Testis (tissue), 3 donors: ENCODE measurements around the gene CALU. TPM values are rescaled to one million over a fixed set of nuclear protein-coding genes. Genes with fewer than 3 reads are reported as not detected.

ENCODE experiments used
- DNase-seq: peaks from one replicate; pipeline ENCODE4 v3.0.0-alpha.2; 2019
- H3K27ac ChIP-seq, 2 donors: fragments of 200-600 bp; sonication (generic); one replicate each; pipeline ENCODE4 v1.5.1; 2019
- H3K27me3 ChIP-seq: fragments of 200-600 bp; sonication (generic); one replicate; pipeline ENCODE4 v1.5.1; 2019
- H3K36me3 ChIP-seq: fragments of 200-600 bp; sonication (generic); one replicate; pipeline ENCODE4 v1.5.1; 2017; ENCODE audit warnings: low read depth; ENCODE audit errors: missing control alignments
- H3K4me1 ChIP-seq: fragments of 200-600 bp; sonication (generic); one replicate; pipeline ENCODE4 v1.5.1; 2019
- H3K4me3 ChIP-seq, 2 donors: fragments of 200-600 bp; sonication (generic); one replicate each; pipeline ENCODE4 v1.5.1; 2017 to 2019
- H3K9me3 ChIP-seq: fragments of 200-600 bp; sonication (generic); one replicate; pipeline ENCODE4 v1.5.1; 2017
- POLR2A ChIP-seq: fragments of 450-650 bp; IDR thresholded peaks from one replicate; pipeline ENCODE4 v1.6.1; 2017; ENCODE audit warnings: antibody characterized with exemption, mild to moderate bottlenecking, moderate library complexity
- WGBS, 2 donors: methylation state at CpG; one replicate each; pipeline ENCODE4 v1.1.5; 2018; 5-methylcytosine and 5-hydroxymethylcytosine counted together
- intact Hi-C: fragments of 100-400 bp; cut with DNase I; formaldehyde crosslinking; loops from one replicate; pipeline ENCODE4 v1.15.1; 2023; ENCODE audit warnings: low total_unique reads
- polyA plus RNA-seq: library from polyadenylated mRNA; stranded (reverse); fragments of 350-450 nt; fragmentation: Illumina TruSeq; extraction: RNeasy Lipid Tissue Mini Kit (QIAGEN cat#74804); gene quantifications from one replicate; pipeline ENCODE4 v1.2.3, GENCODE V29; 2014; ENCODE audit warnings: low read depth, low replicate concordance; ENCODE audit not compliant: insufficient read depth
- small RNA-seq, 2 donors: library from RNA; depleted of rRNA; stranded (forward); fragments of <200 nt; gene quantifications; one replicate each; pipeline ENCODE3, GENCODE V24; 2016
- total RNA-seq, 2 donors: library from RNA; depleted of rRNA; stranded (reverse); fragments of >200 nt; gene quantifications; one replicate each; pipeline ENCODE4 v1.2.3, GENCODE V29; 2016
- TF ChIP-seq, protein P1 (sequence below), 3 experiments: fragments of 450-650 bp in 2 of 3; fragments of 200-600 bp in 1 of 3; sonication (generic) in 1 of 3; IDR thresholded peaks; one replicate each; pipeline ENCODE4 v1.5.1; 2016 to 2019; ENCODE audit warnings: antibody characterized with exemption in 3 of 3, mild to moderate bottlenecking in 2 of 3, moderate library complexity in 1 of 3

Gene CALU
- total and polyA plus RNA-seq, 3 donors from 2014 or later: 63.2 to 81.4 (median 63.4) TPM

DNA sequence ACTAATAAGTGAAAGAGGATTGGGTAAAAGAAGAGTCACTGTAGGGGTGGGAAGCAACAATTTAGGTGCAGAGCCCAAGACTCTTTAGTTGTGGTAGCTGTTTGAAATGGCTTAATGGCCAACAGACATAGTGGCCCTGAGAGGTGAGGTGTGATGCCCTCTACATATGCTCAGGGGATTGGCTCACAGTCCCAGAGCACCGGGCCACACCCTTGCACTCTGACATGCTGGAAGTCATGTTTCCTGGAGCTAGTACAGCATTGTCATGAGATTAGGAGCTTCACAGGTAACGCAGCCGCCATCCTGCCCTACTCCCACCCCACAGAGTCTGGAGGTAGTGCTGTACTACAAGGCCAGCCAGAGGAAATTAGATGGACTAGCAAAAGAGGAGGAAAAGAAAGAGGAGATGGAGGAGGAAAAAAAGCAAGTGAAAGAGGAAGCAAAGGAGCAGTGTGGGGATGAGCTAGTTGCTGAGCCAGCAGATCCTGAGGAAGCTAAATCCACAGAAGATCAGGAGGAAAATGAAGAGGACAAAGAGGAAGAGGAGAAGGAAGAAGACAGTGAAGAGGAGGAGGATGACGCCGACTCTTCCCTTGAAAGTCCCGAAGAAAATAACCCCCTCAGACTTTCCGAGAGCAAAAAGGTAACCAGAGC, 76.3 kb downstream of the CALU start:
- H3K36me3 ChIP-seq: no peaks in the 10 kb centered on the region
- WGBS, 2 donors: 88 to 90% methylated on average over 7 of the region's 7 CpGs
- no peak for DNase-seq

DNA sequence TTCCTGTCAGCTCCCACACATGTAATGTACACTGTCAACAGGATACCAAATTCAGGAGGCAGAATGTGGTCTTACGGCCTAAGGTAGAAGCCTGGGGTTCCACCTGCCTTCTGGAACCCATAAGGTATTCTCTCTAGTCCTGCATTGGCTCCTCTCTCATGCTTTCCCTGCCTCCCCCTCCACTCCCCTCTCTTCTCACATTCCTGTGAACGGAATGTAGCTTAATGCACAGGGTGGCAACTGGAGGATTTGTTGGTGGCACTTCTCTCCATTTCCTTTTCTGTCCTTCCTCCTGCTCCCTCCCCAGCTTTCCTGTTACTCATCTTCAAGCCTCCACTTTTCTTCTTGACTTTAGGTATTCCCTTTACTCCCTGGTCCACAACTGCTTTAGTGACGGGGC, 79.5 kb downstream of the CALU start:
- H3K27ac ChIP-seq: no peak overlapping the region
- intact Hi-C loops: no loop called here

More for the DNA sequence above, 76.3 kb downstream of the CALU start:
- H3K9me3 ChIP-seq: no peaks in the 10 kb centered on the region
- H3K27ac ChIP-seq: no peak overlapping the region
- TF ChIP-seq POLR2A: no peak
- TF ChIP-seq, protein P1, sequence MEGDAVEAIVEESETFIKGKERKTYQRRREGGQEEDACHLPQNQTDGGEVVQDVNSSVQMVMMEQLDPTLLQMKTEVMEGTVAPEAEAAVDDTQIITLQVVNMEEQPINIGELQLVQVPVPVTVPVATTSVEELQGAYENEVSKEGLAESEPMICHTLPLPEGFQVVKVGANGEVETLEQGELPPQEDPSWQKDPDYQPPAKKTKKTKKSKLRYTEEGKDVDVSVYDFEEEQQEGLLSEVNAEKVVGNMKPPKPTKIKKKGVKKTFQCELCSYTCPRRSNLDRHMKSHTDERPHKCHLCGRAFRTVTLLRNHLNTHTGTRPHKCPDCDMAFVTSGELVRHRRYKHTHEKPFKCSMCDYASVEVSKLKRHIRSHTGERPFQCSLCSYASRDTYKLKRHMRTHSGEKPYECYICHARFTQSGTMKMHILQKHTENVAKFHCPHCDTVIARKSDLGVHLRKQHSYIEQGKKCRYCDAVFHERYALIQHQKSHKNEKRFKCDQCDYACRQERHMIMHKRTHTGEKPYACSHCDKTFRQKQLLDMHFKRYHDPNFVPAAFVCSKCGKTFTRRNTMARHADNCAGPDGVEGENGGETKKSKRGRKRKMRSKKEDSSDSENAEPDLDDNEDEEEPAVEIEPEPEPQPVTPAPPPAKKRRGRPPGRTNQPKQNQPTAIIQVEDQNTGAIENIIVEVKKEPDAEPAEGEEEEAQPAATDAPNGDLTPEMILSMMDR (IDR thresholded peaks at IDR 0.05): no peak
- intact Hi-C loops: no loop called here
- peaks cover 5% of the 10 kb centered on the region for H3K4me1 ChIP-seq
- H3K27me3 ChIP-seq: no peaks in the 10 kb centered on the region
- H3K4me3 ChIP-seq: no peak overlapping the region

More for the DNA sequence above, 79.5 kb downstream of the CALU start:
- Histone ChIP-seq H3K4me3 (no peak overlapping the region), H3K36me3 (no peaks in the 10 kb centered on the region), H3K4me1 (no peaks in the 10 kb centered on the region), H3K9me3 (no peaks in the 10 kb centered on the region), H3K27me3 (no peaks in the 10 kb centered on the region)
- no peak for DNase-seq
- TF ChIP-seq POLR2A: no peak
- TF ChIP-seq, protein P1 (IDR thresholded peaks at IDR 0.05): no peak
- WGBS, 2 donors: 83% methylated on average over 3 of the region's 3 CpGs

Small RNA genes lying within 50 kb of the gene (small RNA-seq; reads per million reads assigned to genes)
- gene RN7SL81P: 0 reads per million in 2 donors
- gene RNA5SP242: 9.7 to 14.3 reads per million in 2 donors
- gene RNA5SP243: 0.46 to 1.0 reads per million in 2 donors

Other genes starting within 250 kb of the CALU start
- 10 to 100 TPM; 12.0 to 46.8 TPM for gene GARIN1A, start 67.1 kb upstream of the CALU start, total RNA-seq
- 46.0 TPM for gene GARIN1A, start 67.1 kb upstream of the CALU start, polyA plus RNA-seq
- gene OPN1SW, start 36.4 kb downstream of the CALU start, total RNA-seq: not detected
- gene OPN1SW, start 36.4 kb downstream of the CALU start, polyA plus RNA-seq: not detected
- gene CCDC136, start 52.6 kb downstream of the CALU start, total RNA-seq: 100 to 1,000 TPM; 265 to 553 TPM
- 564 TPM for gene CCDC136, start 52.6 kb downstream of the CALU start, polyA plus RNA-seq
- gene FLNC, start 91.0 kb downstream of the CALU start, total RNA-seq: 10 to 100 TPM in 1 of 2 donors, 1 to 10 TPM in 1; 8.8 to 14.4 TPM
- 21.4 TPM for gene FLNC, start 91.0 kb downstream of the CALU start, polyA plus RNA-seq
- 100 to 1,000 TPM; 133 to 166 TPM for gene ATP6V1F, start 123.5 kb downstream of the CALU start, total RNA-seq
- gene ATP6V1F, start 123.5 kb downstream of the CALU start, polyA plus RNA-seq: 414 TPM
- 1 to 10 TPM in 1 of 2 donors, under 1 TPM in 1; 0.68 to 1.2 TPM for gene KCP, start 171.3 kb downstream of the CALU start, total RNA-seq
- 1.4 TPM for gene KCP, start 171.3 kb downstream of the CALU start, polyA plus RNA-seq
- gene IRF5, start 198.6 kb downstream of the CALU start, total RNA-seq: 1 to 10 TPM; 2.9 to 5.6 TPM
- 4.6 TPM for gene IRF5, start 198.6 kb downstream of the CALU start, polyA plus RNA-seq